ENCODE measurements around the gene ALDH3B2.

- no peak for TF ChIP-seq EZH2 (IDR thresholded peaks at IDR 0.05; ENCODE audit: borderline replicate concordance, insufficient read depth, low read depth, low read length, poor library complexity, severe bottlenecking)
- TF ChIP-seq CTCF (IDR thresholded peaks at IDR 0.05) = no peak
These were observed 43.0 kb downstream of the ALDH3B2 start for GRCh38 chr11:67631411-67631810.
